ENCODE data around the gene BSDC1. TPM values are rescaled to one million over a fixed set of nuclear protein-coding genes. Genes with fewer than 3 reads are reported as not detected.

BSDC1 gene
- polyA plus RNA-seq, 1 of the 3 experiments (the other 2 are of a cell fraction) = 51.0 TPM

- no peak for DNase-seq
- Histone ChIP-seq H3K4me2 (no peak overlapping the region), H4K20me1 (ENCODE audit: insufficient read depth) (no peaks in the 10 kb centered on the region), H3K9ac (no peak overlapping the region), H3K27me3 (ENCODE audit: insufficient read depth) (no peaks in the 10 kb centered on the region), H3K79me2 (ENCODE audit: insufficient read depth) (no peaks in the 10 kb centered on the region), H3K4me3 (ENCODE audit: low read depth in 2 of 2, low read length in 1 of 2) (no peak overlapping the region), H3F3A (replicated peaks; ENCODE audit: insufficient read depth) (no peaks in the 10 kb centered on the region), H3K27ac (ENCODE audit: low read depth in 2 of 2, low read length in 1 of 2) (no peak overlapping the region), H3K4me1 (ENCODE audit: control insufficient read depth in 1 of 2, insufficient read depth in 2 of 2, low read depth in 1 of 2, low read length in 1 of 2) (no peaks in the 10 kb centered on the region; a peak in 1 of 4 replicates), H3K9me3 (no peaks in the 10 kb centered on the region), H3K36me3 (replicated peaks in 1 of 2; ENCODE audit: control insufficient read depth in 1 of 2, insufficient read depth in 2 of 2, low read length in 1 of 2) (no peaks in the 10 kb centered on the region), H2AFZ (ENCODE audit: low read depth) (no peak overlapping the region), H3K9me2 (no peaks in the 10 kb centered on the region)
- TF ChIP-seq GATA2 (CRISPR knock-in tag; IDR thresholded peaks at IDR 0.05) (no peak), GABPA (IDR thresholded peaks at IDR 0.05; ENCODE audit: low read depth) (no peak), EZH2phosphoT487 (IDR thresholded peaks at IDR 0.05; ENCODE audit: borderline replicate concordance, low read depth) (no peak), RFX5 (IDR thresholded peaks at IDR 0.05; ENCODE audit: low read length) (no peak), RAD21 (IDR thresholded peaks at IDR 0.05; ENCODE audit: low read length) (no peak), MXI1 (IDR thresholded peaks at IDR 0.05; ENCODE audit: low read depth, low read length) (no peak), RCOR1 (IDR thresholded peaks at IDR 0.05; ENCODE audit: low read length) (no peak), PBX3 (IDR thresholded peaks at IDR 0.05) (no peak), CHD2 (IDR thresholded peaks at IDR 0.05; ENCODE audit: low read length, partially characterized antibody) (no peak), TEAD4 (IDR thresholded peaks at IDR 0.05; ENCODE audit: borderline replicate concordance, insufficient read depth) (no peak), NRF1 (IDR thresholded peaks at IDR 0.05; ENCODE audit: low read depth, low read length) (no peak), EP300 (IDR thresholded peaks at IDR 0.05; ENCODE audit: borderline replicate concordance in 1 of 2, low read depth in 1 of 2, low read length in 1 of 2) (no peak)
- 91% methylated on average over 10 of the region's 10 CpGs for WGBS (ENCODE audit: low lambda C conversion rate)
- POLR2A ChIA-PET = no interaction called here
- CTCF ChIA-PET = no interaction called here
Observed at GRCh38 chr1:32342704-32343103, 51.5 kb downstream of the BSDC1 start.

- Histone ChIP-seq H3K4me3 (ENCODE audit: low read depth in 2 of 2, low read length in 1 of 2) (no peak overlapping the region), H3K9ac (no peak overlapping the region), H3K4me1 (ENCODE audit: control insufficient read depth in 1 of 2, insufficient read depth in 2 of 2, low read depth in 1 of 2, low read length in 1 of 2) (no peaks in the 10 kb centered on the region; a peak in 1 of 4 replicates), H3K9me3 (no peaks in the 10 kb centered on the region), H3K36me3 (replicated peaks in 1 of 2; ENCODE audit: control insufficient read depth in 1 of 2, insufficient read depth in 2 of 2, low read length in 1 of 2) (no peaks in the 10 kb centered on the region), H3K79me2 (ENCODE audit: insufficient read depth) (no peaks in the 10 kb centered on the region), H3K27ac (ENCODE audit: low read depth in 2 of 2, low read length in 1 of 2) (no peak overlapping the region), H3K9me2 (no peaks in the 10 kb centered on the region), H3K4me2 (no peak overlapping the region), H3K27me3 (ENCODE audit: insufficient read depth) (no peaks in the 10 kb centered on the region), H2AFZ (ENCODE audit: low read depth) (no peak overlapping the region), H3F3A (replicated peaks; ENCODE audit: insufficient read depth) (no peaks in the 10 kb centered on the region), H4K20me1 (ENCODE audit: insufficient read depth) (no peaks in the 10 kb centered on the region)
- CTCF ChIA-PET = no interaction called here
- POLR2A ChIA-PET = no interaction called here
- WGBS (ENCODE audit: low lambda C conversion rate) = 88% methylated on average over 5 of the region's 5 CpGs
- DNase-seq = no peak
- no peak for TF ChIP-seq EZH2phosphoT487 (IDR thresholded peaks at IDR 0.05; ENCODE audit: borderline replicate concordance, low read depth)
- TF ChIP-seq PBX3 (IDR thresholded peaks at IDR 0.05) = no peak
- no peak for TF ChIP-seq CTCF (IDR thresholded peaks at IDR 0.05)
- TF ChIP-seq ELF1 (IDR thresholded peaks at IDR 0.05) = no peak
- TF ChIP-seq MAX (IDR thresholded peaks at IDR 0.05; ENCODE audit: low read depth) = no peak
- TF ChIP-seq POLR2AphosphoS5 (IDR thresholded peaks at IDR 0.05; ENCODE audit: low read depth, low read length) = no peak
- TF ChIP-seq RAD21 (IDR thresholded peaks at IDR 0.05; ENCODE audit: low read length) = no peak
- TF ChIP-seq MEF2A (IDR thresholded peaks at IDR 0.05; ENCODE audit: borderline replicate concordance, low read depth) = no peak
- TF ChIP-seq SMC3 (IDR thresholded peaks at IDR 0.05; ENCODE audit: low read depth, low read length) = no peak
- no peak for TF ChIP-seq NFIC (IDR thresholded peaks at IDR 0.05; ENCODE audit: borderline replicate concordance)
- no peak for TF ChIP-seq FOXJ3 (CRISPR knock-in tag; IDR thresholded peaks at IDR 0.05)
- TF ChIP-seq RCOR1 (IDR thresholded peaks at IDR 0.05; ENCODE audit: low read length) = no peak
- no peak for TF ChIP-seq FOSL2 (IDR thresholded peaks at IDR 0.05; ENCODE audit: borderline replicate concordance, low read depth)
- no peak for TF ChIP-seq FOXM1 (IDR thresholded peaks at IDR 0.05; ENCODE audit: low read depth)
- TF ChIP-seq CHD2 (IDR thresholded peaks at IDR 0.05; ENCODE audit: low read length, partially characterized antibody) = no peak
- no peak for TF ChIP-seq RXRA (IDR thresholded peaks at IDR 0.05; ENCODE audit: borderline replicate concordance, low read depth)
- TF ChIP-seq TAF1 (IDR thresholded peaks at IDR 0.05; ENCODE audit: borderline replicate concordance, low read depth, low read length) = no peak
- no peak for TF ChIP-seq IRF3 (IDR thresholded peaks at IDR 0.05; ENCODE audit: low read depth, low read length)
Observed at GRCh38 chr1:32341971-32342370, 52.3 kb downstream of the BSDC1 start.

Measured in SK-N-SH (cell line).